K562 (cell line): Measurements from ENCODE around the gene TUT1. TPM values are rescaled to one million over a fixed set of nuclear protein-coding genes. Genes with fewer than 3 reads are reported as not detected.

Experiments used
- ARNT ChIP-seq, 2 experiments: fragments of 450-650 bp; IDR thresholded peaks; 2 replicates each; pipeline ENCODE4 v1.6.1; 2016; ENCODE audit warnings: mild to moderate bottlenecking in 1 of 2
- BRD9 ChIP-seq: fragments of 450-650 bp; IDR thresholded peaks from 2 replicates; pipeline ENCODE4 v1.6.1; 2018; ENCODE audit warnings: low read depth; ENCODE audit not compliant: partially characterized antibody
- CBX3 ChIP-seq, 2 experiments: IDR thresholded peaks; 1 replicate in 1 of 2; 2 replicates in 1 of 2; pipeline ENCODE4 v1.6.1; 2012; ENCODE audit warnings: inconsistent platforms in 2 of 2, low read length in 2 of 2, borderline replicate concordance in 1 of 2, control low read depth in 1 of 2
- CCAR2 ChIP-seq: fragments of 200-400 bp; formaldehyde crosslinking; IDR thresholded peaks from 2 replicates; pipeline ENCODE4 v1.6.1; 2017; ENCODE audit warnings: mild to moderate bottlenecking, low read depth, low read length
- DLX4 ChIP-seq: fragments of 250-450 bp; sonication (Bioruptor Pico); IDR thresholded peaks from 2 replicates; pipeline ENCODE4 v1.6.1; 2021; ENCODE audit warnings: mild to moderate bottlenecking
- FOSL1 ChIP-seq: fragments of 200-800 bp; sonication (Bioruptor generic); conservative IDR thresholded peaks from 2 replicates; pipeline ENCODE4 v1.6.1; 2016; ENCODE audit warnings: missing genetic modification characterization, missing compliant biosample characterization
- FOXM1 ChIP-seq, 2 experiments: fragments of 450-650 bp in 1 of 2; sonication (generic) in 1 of 2; formaldehyde crosslinking in 1 of 2; IDR thresholded peaks; 2 replicates each; pipeline versions ENCODE4 v1.6.1 to v1.9.0; 2017 to 2022; ENCODE audit warnings: low read depth in 2 of 2, mild to moderate bottlenecking in 2 of 2, missing genetic modification reagents in 1 of 2, moderate library complexity in 1 of 2
- GABPB1 ChIP-seq: sonication (generic); formaldehyde crosslinking; IDR thresholded peaks from 2 replicates; pipeline ENCODE4 v1.8.0; 2022; ENCODE audit warnings: mild to moderate bottlenecking, missing genetic modification reagents
- GTF2E2 ChIP-seq: fragments of 200-800 bp; sonication (Bioruptor generic); IDR thresholded peaks from 2 replicates; pipeline ENCODE4 v1.6.1; 2016; ENCODE audit warnings: missing genetic modification characterization, missing compliant biosample characterization
- HDAC2 ChIP-seq: fragments of 450-650 bp; IDR thresholded peaks from 2 replicates; pipeline ENCODE4 v1.6.1; 2016; ENCODE audit warnings: mild to moderate bottlenecking
- HIVEP1 ChIP-seq: fragments of 250-450 bp; sonication (Bioruptor Pico); IDR thresholded peaks from 2 replicates; pipeline ENCODE4 v1.4.0; 2020; ENCODE audit warnings: mild to moderate bottlenecking
- HMBOX1 ChIP-seq: sonication (generic); IDR thresholded peaks from 2 replicates; pipeline ENCODE4 v1.6.1; 2016
- MCM5 ChIP-seq: fragments of 450-650 bp; IDR thresholded peaks from 2 replicates; pipeline ENCODE4 v1.6.1; 2016; ENCODE audit warnings: low read depth
- NUFIP1 ChIP-seq: fragments of 450-650 bp; IDR thresholded peaks from 2 replicates; pipeline ENCODE4 v1.6.1; 2018; ENCODE audit not compliant: partially characterized antibody
- POLR2B ChIP-seq: fragments of 450-650 bp; IDR thresholded peaks from 2 replicates; pipeline ENCODE4 v1.6.1; 2018; ENCODE audit warnings: low read depth; ENCODE audit not compliant: partially characterized antibody
- PREB ChIP-seq: sonication (generic); formaldehyde crosslinking; IDR thresholded peaks from 2 replicates; pipeline ENCODE4 v1.8.1; 2023; ENCODE audit warnings: mild to moderate bottlenecking, missing genetic modification reagents
- SMARCE1 ChIP-seq: fragments of 450-650 bp; IDR thresholded peaks from 2 replicates; pipeline ENCODE4 v1.7.1; 2016; ENCODE audit warnings: mild to moderate bottlenecking
- STAT5A ChIP-seq: IDR thresholded peaks from 2 replicates; pipeline ENCODE4 v1.6.1; 2012; ENCODE audit warnings: low read length, inconsistent platforms, borderline replicate concordance
- U2AF1 ChIP-seq: fragments of 200-400 bp; formaldehyde crosslinking; optimal IDR thresholded peaks from 2 replicates; pipeline ENCODE3; 2017; ENCODE audit warnings: mild to moderate bottlenecking, low read depth, low read length, moderate library complexity
- ZHX1 ChIP-seq: fragments of 150-350 bp; conservative IDR thresholded peaks from 2 replicates; pipeline ENCODE4 v1.6.1; 2014; ENCODE audit warnings: low read length
- ZNF184 ChIP-seq: sonication (generic); formaldehyde crosslinking; IDR thresholded peaks from 2 replicates; pipeline ENCODE4 v1.5.0; 2020; ENCODE audit warnings: missing genetic modification reagents
- ZNF212 ChIP-seq: fragments of 450-650 bp; formaldehyde crosslinking; IDR thresholded peaks from 2 replicates; pipeline ENCODE4 v1.4.0; 2020; ENCODE audit warnings: mild to moderate bottlenecking
- ZNF324 ChIP-seq: fragments of 250-450 bp; sonication (Bioruptor Pico); IDR thresholded peaks from 2 replicates; pipeline ENCODE4 v1.4.0; 2020; ENCODE audit warnings: mild to moderate bottlenecking
- ZNF57 ChIP-seq: fragments of 450-650 bp; formaldehyde crosslinking; IDR thresholded peaks from 2 replicates; pipeline ENCODE4 v1.4.0; 2020; ENCODE audit warnings: mild to moderate bottlenecking, moderate library complexity
- ZNF707 ChIP-seq: fragments of 250-450 bp; sonication (Bioruptor Pico); conservative IDR thresholded peaks from 2 replicates; pipeline ENCODE4 v1.8.0; 2022; ENCODE audit warnings: inconsistent platforms, mild to moderate bottlenecking, moderate library complexity
- polyA plus RNA-seq, 8 experiments: library from polyadenylated mRNA; depleted of rRNA in 4 of 8; stranded (reverse) in 5 of 8; unstranded in 3 of 8; fragments of >200 nt; fragmentation: Nextera tagmentation in 2 of 8; fragmentation: Illumina TruSeq in 1 of 8; extraction: Ambion mirVana in 2 of 8; extraction: Trizol in 1 of 8; gene quantifications; 2 replicates each; pipeline versions ENCODE4 v1.2.1 to v1.2.3, GENCODE V29; 2011 to 2014; ENCODE audit warnings: inconsistent platforms in 1 of 8, missing spikeins in 1 of 8
- total RNA-seq, 7 experiments: library from RNA; depleted of rRNA in 6 of 7; stranded (reverse); fragments of >200 nt in 6 of 7; fragmentation: Illumina TruSeq in 2 of 7; extraction: Trizol in 2 of 7; gene quantifications; 2 replicates each; pipeline versions ENCODE4 v1.2.1 to v1.2.3, GENCODE V29; 2011 to 2021; ENCODE audit warnings: low replicate concordance in 1 of 7

TUT1 gene
- total and polyA plus RNA-seq, 9 of the 15 experiments (the other 6 are each of a cell fraction or from before 2014, with no cell fraction given), result 0.66 to 44.3 (median 15.7) TPM

GRCh38 chr11:62601372-62602140 lies 10.2 kb upstream of the TUT1 start, which contains the start of gene MTA2 (continued):
- no peak for TF ChIP-seq FOSL1 (tag)
- TF ChIP-seq SMARCE1, result no peak
- no peak for TF ChIP-seq HMBOX1
- no peak for TF ChIP-seq ZNF57
- TF ChIP-seq STAT5A, result no peak
- no peak for TF ChIP-seq NUFIP1
- no peak for TF ChIP-seq GTF2E2 (tag)
- TF ChIP-seq PREB (CRISPR knock-in tag), result no peak
- no peak for TF ChIP-seq ZNF212 (CRISPR knock-in tag)
- TF ChIP-seq ZNF324 (CRISPR knock-in tag), result no peak
- no peak for TF ChIP-seq ZHX1
- TF ChIP-seq FOXM1 (IDR thresholded peaks at IDR 0.05; ENCODE audit: low read depth), result peak; percentile 65; the same call in 1 of the 2 replicates
- TF ChIP-seq FOXM1 (CRISPR knock-in tag; IDR thresholded peaks at IDR 0.05; ENCODE audit: low read depth), result peak; percentile 28; the same call in 1 of the 2 replicates
- no peak for TF ChIP-seq CCAR2
- TF ChIP-seq DLX4 (CRISPR knock-in tag), result no peak
- TF ChIP-seq BRD9, result no peak
- TF ChIP-seq HIVEP1, result no peak
- TF ChIP-seq ZNF184 (CRISPR knock-in tag), result no peak
- no peak for TF ChIP-seq MCM5
- TF ChIP-seq ZNF707 (CRISPR knock-in tag), result no peak
- no peak for TF ChIP-seq ARNT (IDR thresholded peaks at IDR 0.05)
- no peak for TF ChIP-seq CBX3 (IDR thresholded peaks at IDR 0.05; ENCODE audit: borderline replicate concordance in 1 of 2, low read length in 2 of 2)
- TF ChIP-seq POLR2B, result peak; percentile 66
- no peak; the same call in 1 of the 2 replicates for TF ChIP-seq GABPB1 (CRISPR knock-in tag)
- no peak for TF ChIP-seq HDAC2
- TF ChIP-seq U2AF1, result peak; percentile 80
